HepG2 (cell line): Measurements from ENCODE around the gene SPESP1. TPM values are rescaled to one million over a fixed set of nuclear protein-coding genes. Genes with fewer than 3 reads are reported as not detected.

Experiments
- ATAC-seq: fragments of 200-7000 bp; cut with Tn5 transposase; 3 replicates; pipeline ENCODE4 v1.9.1; 2020; ENCODE audit warnings: mild to moderate bottlenecking, moderate library complexity
- BruUV-seq: library from RNA; stranded (reverse); fragments of 400-500 nt; replicated peaks from 2 replicates; lab custom pipeline; 2021; lab: Mats Ljungman, UMichigan
- CTCF ChIA-PET: fragments of 300-600 bp; formaldehyde crosslinking; extraction: SDS; loops from one replicate; lab custom pipeline; 2021; ENCODE audit warnings: low total read pairs, inconsistent platforms, low intra/inter-chr PET ratio; lab: Yijun Ruan, JAX
- POLR2A ChIA-PET: fragments of 350-600 bp; sonication (Branson Sonifier 250); formaldehyde crosslinking; loops from one replicate; lab custom pipeline; 2020; ENCODE audit warnings: antibody characterized with exemption, inconsistent platforms; lab: Yijun Ruan, JAX
- DNase-seq: peaks from one replicate; pipeline ENCODE4 v3.0.0-alpha.2; 2015; ENCODE audit warnings: low spot score
- FAIRE-seq: peaks from 3 replicates; lab custom pipeline; 2011; peaks lifted over from hg19 to GRCh38; lab: Jason Lieb, UNC
- H2AFZ ChIP-seq: one replicate; pipeline ENCODE4 v1.6.1; 2011; ENCODE audit warnings: low read length, inconsistent platforms
- H3K27ac ChIP-seq: fragments of 300-600 bp; 3 replicates; pipeline ENCODE4 v1.8.0; 2011; ENCODE audit warnings: mixed run types, mild to moderate bottlenecking, mixed read lengths, low read length, inconsistent platforms; ENCODE audit not compliant: insufficient read depth; ENCODE audit errors: extremely low read length
- H3K27me3 ChIP-seq, 2 experiments: fragments of 200-600 bp in 1 of 2; 2 replicates in 1 of 2; 3 replicates in 1 of 2; pipeline versions ENCODE4 v1.6.0 to v1.8.0; 2011; ENCODE audit warnings: low read length in 2 of 2, mild to moderate bottlenecking in 2 of 2, moderate library complexity in 2 of 2, inconsistent platforms in 1 of 2; ENCODE audit not compliant: insufficient read depth in 2 of 2, control insufficient read depth in 1 of 2
- H3K36me3 ChIP-seq, 2 experiments: fragments of 200-600 bp in 1 of 2; replicated peaks in 1 of 2; 2 replicates in 1 of 2; 3 replicates in 1 of 2; pipeline versions ENCODE4 v1.5.1 to v1.8.0; 2011; ENCODE audit warnings: low read length in 2 of 2, inconsistent platforms in 1 of 2; ENCODE audit not compliant: insufficient read depth in 2 of 2, control insufficient read depth in 1 of 2
- H3K4me1 ChIP-seq: 2 replicates; pipeline ENCODE4 v1.5.1; 2012; ENCODE audit warnings: low read length, inconsistent platforms; ENCODE audit not compliant: insufficient read depth
- H3K4me2 ChIP-seq: 2 replicates; pipeline ENCODE4 v1.6.0; 2011; ENCODE audit warnings: low read depth, low read length, inconsistent platforms
- H3K4me3 ChIP-seq, 3 experiments: fragments of 200-600 bp in 1 of 3; sonication (generic), shearing (Covaris generic) in 1 of 3; replicated peaks in 1 of 3; 2 replicates each; pipeline ENCODE4 v1.5.1; 2011 to 2016; ENCODE audit warnings: low read length in 3 of 3, inconsistent platforms in 2 of 3, low read depth in 2 of 3, mild to moderate bottlenecking in 2 of 3, control low read depth in 1 of 3, mixed read lengths in 1 of 3; ENCODE audit not compliant: insufficient read depth in 1 of 3
- H3K79me2 ChIP-seq: one replicate; pipeline ENCODE4 v1.6.1; 2011; ENCODE audit warnings: low read length, inconsistent platforms; ENCODE audit not compliant: insufficient read depth
- H3K9ac ChIP-seq: 2 replicates; pipeline ENCODE4 v1.6.0; 2011; ENCODE audit warnings: mild to moderate bottlenecking, low read depth, low read length, inconsistent platforms; ENCODE audit not compliant: insufficient read depth
- H3K9me3 ChIP-seq: 2 replicates; pipeline ENCODE4 v1.5.1; 2012; ENCODE audit warnings: mild to moderate bottlenecking, low read length
- H4K20me1 ChIP-seq: 2 replicates; pipeline ENCODE4 v1.6.0; 2011; ENCODE audit warnings: inconsistent platforms, mild to moderate bottlenecking, low read length, moderate library complexity; ENCODE audit not compliant: insufficient read depth
- FLYWCH1 ChIP-seq: sonication (generic); formaldehyde crosslinking; IDR thresholded peaks from 2 replicates; pipeline ENCODE4 v1.8.1; 2023; ENCODE audit warnings: mild to moderate bottlenecking, missing genetic modification reagents
- FOXC1 ChIP-seq: sonication (generic); formaldehyde crosslinking; IDR thresholded peaks from 2 replicates; pipeline ENCODE4 v1.8.0; 2022; ENCODE audit warnings: mild to moderate bottlenecking, missing genetic modification reagents, borderline replicate concordance
- HES4 ChIP-seq: sonication (generic); formaldehyde crosslinking; IDR thresholded peaks from 2 replicates; pipeline ENCODE4 v1.9.0; 2021; ENCODE audit warnings: mild to moderate bottlenecking, missing genetic modification reagents, borderline replicate concordance
- HOXD1 ChIP-seq: sonication (generic); formaldehyde crosslinking; IDR thresholded peaks from 2 replicates; pipeline ENCODE4 v1.5.0; 2020; ENCODE audit warnings: missing genetic modification reagents
- SETDB1 ChIP-seq: sonication (generic); formaldehyde crosslinking; IDR thresholded peaks from 2 replicates; pipeline ENCODE4 v1.5.1; 2020; ENCODE audit warnings: missing genetic modification reagents, mild to moderate bottlenecking, borderline replicate concordance
- ZNF17 ChIP-seq: sonication (generic); formaldehyde crosslinking; IDR thresholded peaks from 2 replicates; pipeline ENCODE4 v1.5.0; 2020; ENCODE audit warnings: mild to moderate bottlenecking, missing genetic modification reagents
- ZNF605 ChIP-seq: sonication (generic); formaldehyde crosslinking; IDR thresholded peaks from 2 replicates; pipeline ENCODE4 v1.8.0; 2022; ENCODE audit warnings: mild to moderate bottlenecking, missing genetic modification reagents
- ZNF670 ChIP-seq: sonication (generic); formaldehyde crosslinking; IDR thresholded peaks from 2 replicates; pipeline ENCODE4 v1.8.0; 2022; ENCODE audit warnings: mild to moderate bottlenecking, missing genetic modification reagents, borderline replicate concordance
- WGBS: methylation state at CpG from one replicate; pipeline ENCODE4 v1.1.6; 2017; ENCODE audit warnings: low lambda C conversion rate; 5-methylcytosine and 5-hydroxymethylcytosine counted together
- in situ Hi-C: cut with HindIII; loops from 2 replicates; pipeline ENCODE4 v1.10.0; 2017; ENCODE audit warnings: low pct_unique_long_range_greater_than_20kb; ENCODE audit not compliant: extremely low pct_ligation_motif_present
- intact Hi-C: fragments of 100-400 bp; cut with micrococcal nuclease; formaldehyde crosslinking; loops from one replicate; pipeline ENCODE4 v1.10.0; 2022; ENCODE audit not compliant: unreplicated experiment
- polyA plus RNA-seq, 8 experiments: library from polyadenylated mRNA; depleted of rRNA in 3 of 8; stranded (reverse) in 7 of 8; unstranded in 1 of 8; fragments of >200 nt; fragmentation: Illumina TruSeq in 4 of 8; extraction: Trizol in 4 of 8; gene quantifications; 2 replicates each; pipeline versions ENCODE4 v1.2.1 to v1.2.3, GENCODE V29; 2011 to 2016; ENCODE audit warnings: low read depth in 4 of 8, missing spikeins in 1 of 8, mixed read lengths in 1 of 8; ENCODE audit not compliant: insufficient read depth in 1 of 8
- total RNA-seq, 5 experiments: library from RNA; depleted of rRNA; stranded (reverse); fragments of >200 nt; fragmentation: Illumina TruSeq; extraction: Trizol; gene quantifications; 2 replicates each; pipeline ENCODE4 v1.2.3, GENCODE V29; 2016; ENCODE audit warnings: low read depth in 1 of 5
- TF ChIP-seq, protein P1 (sequence below): sonication (generic); formaldehyde crosslinking; conservative IDR thresholded peaks from 2 replicates; pipeline ENCODE4 v1.5.0; 2020; ENCODE audit warnings: missing genetic modification reagents

SPESP1 gene
- total and polyA plus RNA-seq, 2 of the 13 experiments (the other 11 are each of a cell fraction or from before 2014, with no cell fraction given) = not detected

DNA sequence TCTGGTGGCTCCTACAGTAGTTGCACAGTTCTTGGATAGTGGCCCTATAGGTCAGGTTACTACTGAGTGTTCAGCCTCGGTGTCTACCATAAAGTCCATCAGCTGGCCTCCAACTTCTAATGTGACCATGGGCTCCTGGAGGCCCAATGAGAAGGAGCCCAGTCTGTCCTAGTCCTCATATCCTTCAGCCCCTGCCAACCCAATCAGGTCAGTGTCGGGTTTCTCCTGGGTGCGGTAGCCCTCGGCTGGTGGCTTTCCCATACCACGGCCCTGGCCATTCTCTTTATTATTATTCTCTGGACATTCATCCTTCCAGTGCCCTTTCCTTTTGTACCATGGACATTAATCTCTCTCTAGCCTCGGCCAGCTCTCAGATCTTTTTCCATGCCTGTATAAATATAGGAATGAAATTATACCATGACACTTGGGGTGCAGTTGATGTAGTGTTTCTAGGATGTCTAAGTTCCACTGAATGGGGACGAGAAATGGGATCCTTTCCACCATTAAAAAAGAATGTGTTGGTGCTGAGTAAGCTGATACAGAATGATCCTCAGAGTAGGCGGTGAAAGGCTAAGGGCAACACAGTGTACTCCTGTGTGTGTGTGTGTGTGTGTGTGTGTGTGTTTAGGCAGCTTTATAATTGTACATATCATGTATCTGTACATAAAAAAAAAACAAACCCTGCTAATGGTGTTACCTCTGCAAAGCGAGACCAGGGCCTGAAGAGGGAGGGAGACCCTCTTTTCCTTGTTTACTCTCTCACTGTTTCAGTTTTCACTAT is 64.8 kb downstream of the SPESP1 start:
- DNase-seq (no peak), ATAC-seq (no peak), FAIRE-seq (no peak)
- POLR2A ChIA-PET = no interaction called here
- Histone ChIP-seq H3K9ac (no peak overlapping the region), H3K4me3 (no peak overlapping the region), H3K9me3 (no peaks in the 10 kb centered on the region), H3K79me2 (no peaks in the 10 kb centered on the region), H3K4me2 (no peak overlapping the region), H3K4me1 (no peaks in the 10 kb centered on the region), H3K27me3 (peaks cover 0 to 2% of the 10 kb centered on the region in 2 experiments; a peak in 1 of 5 replicates), H3K36me3 (no peaks in the 10 kb centered on the region), H4K20me1 (no peaks in the 10 kb centered on the region), H2AFZ (no peak overlapping the region), H3K27ac (no peak overlapping the region)
- in situ Hi-C loops (no loop called here), intact Hi-C loops (no loop called here)
- CTCF ChIA-PET = no interaction called here
- WGBS = 26% methylated on average over 9 of the region's 9 CpGs
- BruUV-seq = no TSS peak
- TF ChIP-seq ZNF670 (CRISPR knock-in tag) (no peak), ZNF17 (no peak), FLYWCH1 (CRISPR knock-in tag) (no peak), FOXC1 (no peak), HOXD1 (CRISPR knock-in tag) (no peak), ZNF605 (CRISPR knock-in tag) (no peak), HES4 (CRISPR knock-in tag) (no peak), SETDB1 (no peak)
- TF ChIP-seq, protein P1, sequence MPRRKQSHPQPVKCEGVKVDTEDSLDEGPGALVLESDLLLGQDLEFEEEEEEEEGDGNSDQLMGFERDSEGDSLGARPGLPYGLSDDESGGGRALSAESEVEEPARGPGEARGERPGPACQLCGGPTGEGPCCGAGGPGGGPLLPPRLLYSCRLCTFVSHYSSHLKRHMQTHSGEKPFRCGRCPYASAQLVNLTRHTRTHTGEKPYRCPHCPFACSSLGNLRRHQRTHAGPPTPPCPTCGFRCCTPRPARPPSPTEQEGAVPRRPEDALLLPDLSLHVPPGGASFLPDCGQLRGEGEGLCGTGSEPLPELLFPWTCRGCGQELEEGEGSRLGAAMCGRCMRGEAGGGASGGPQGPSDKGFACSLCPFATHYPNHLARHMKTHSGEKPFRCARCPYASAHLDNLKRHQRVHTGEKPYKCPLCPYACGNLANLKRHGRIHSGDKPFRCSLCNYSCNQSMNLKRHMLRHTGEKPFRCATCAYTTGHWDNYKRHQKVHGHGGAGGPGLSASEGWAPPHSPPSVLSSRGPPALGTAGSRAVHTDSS (CRISPR knock-in tag) = no peak

Other genes with a start within 250 kb of the SPESP1 start
- 206 and 323 TPM in 2 replicates for gene ANP32A, start 109.6 kb upstream of the SPESP1 start, total RNA-seq (2016; rRNA removed; fragmentation: Illumina TruSeq; extraction: Trizol)
- gene ANP32A, start 109.6 kb upstream of the SPESP1 start, polyA plus RNA-seq (2011; rRNA removed) = 49.3 and 60.6 TPM in 2 replicates
- not detected in 2 replicates for gene NOX5, start 84.2 kb downstream of the SPESP1 start, total RNA-seq (2016; rRNA removed; fragmentation: Illumina TruSeq; extraction: Trizol)
- gene NOX5, start 84.2 kb downstream of the SPESP1 start, polyA plus RNA-seq (2011; rRNA removed) = not detected in 2 replicates
- gene GLCE, start 230.1 kb downstream of the SPESP1 start, total RNA-seq (2016; rRNA removed; fragmentation: Illumina TruSeq; extraction: Trizol) = 11.0 and 12.9 TPM in 2 replicates
- gene GLCE, start 230.1 kb downstream of the SPESP1 start, polyA plus RNA-seq (2011; rRNA removed) = 21.4 and 23.4 TPM in 2 replicates